Activated CD8-positive, alpha-beta memory T cell treated with anti-CD3 and anti-CD28 coated beads for 4 hours (primary cell): ENCODE results near the gene MFAP4.

Experiments used
- DNase-seq, 2 donors: peaks; one replicate each; pipeline ENCODE4 v3.0.0-alpha.2; 2020; ENCODE audit warnings: low read depth in 2 of 2

The MFAP4 gene

GRCh38 chr17:19386974-19387920, at the start of gene MFAP4:
Gene MFAP4, minus strand, starts transcription at chr17:19387190. Its CDS starts 35 bp downstream, at chr17:19387155.
- DNase-seq: no peak

GRCh38 chr17:19433727-19434340, 46.8 kb upstream of the MFAP4 start:
- no peak for DNase-seq

GRCh38 chr17:19433255-19433654, 46.3 kb upstream of the MFAP4 start:
- DNase-seq: no peak

- no peak for DNase-seq
Observed at GRCh38 chr17:19431691-19432090, 44.7 kb upstream of the MFAP4 start.

GRCh38 chr17:19426631-19427030, 39.6 kb upstream of the MFAP4 start:
- no peak for DNase-seq

- no peak for DNase-seq
Observed at GRCh38 chr17:19424934-19425868, 38.2 kb upstream of the MFAP4 start.

- DNase-seq: no peak
Observed at GRCh38 chr17:19421926-19422325, 34.9 kb upstream of the MFAP4 start.

- DNase-seq: no peak
Observed at GRCh38 chr17:19421219-19421618, 34.2 kb upstream of the MFAP4 start.

GRCh38 chr17:19418251-19418992, 31.4 kb upstream of the MFAP4 start:
- no peak for DNase-seq

- no peak for DNase-seq
Observed at GRCh38 chr17:19417611-19418010, 30.6 kb upstream of the MFAP4 start.

- DNase-seq: no peak
Observed at GRCh38 chr17:19415806-19416775, 29.1 kb upstream of the MFAP4 start.

GRCh38 chr17:19415311-19415710, 28.3 kb upstream of the MFAP4 start:
- no peak for DNase-seq

GRCh38 chr17:19414396-19415280, 27.6 kb upstream of the MFAP4 start:
- DNase-seq: no peak

- DNase-seq: no peak
Observed at GRCh38 chr17:19413761-19414160, 26.8 kb upstream of the MFAP4 start.

GRCh38 chr17:19412984-19413383, 26.0 kb upstream of the MFAP4 start:
- no peak for DNase-seq

GRCh38 chr17:19412510-19412909, 25.5 kb upstream of the MFAP4 start:
- no peak for DNase-seq

GRCh38 chr17:19411631-19412030, 24.6 kb upstream of the MFAP4 start:
- no peak for DNase-seq

GRCh38 chr17:19410875-19411620, 24.1 kb upstream of the MFAP4 start, which contains the start of gene RNF112:
Gene RNF112, plus strand, starts transcription at chr17:19411232. Its CDS starts 177 bp downstream, at chr17:19411409.
- DNase-seq: no peak
